GM12801 (cell line): ENCODE results near the gene THSD7A.

Experiments
- TF ChIP-seq, protein P1 (sequence below): IDR thresholded peaks from one replicate; pipeline ENCODE4 v1.5.1; 2011; ENCODE audit warnings: control low read depth; ENCODE audit not compliant: insufficient read length; ENCODE audit errors: extremely low read depth

The THSD7A gene

GRCh38 chr7:11690395-11690794 is 141.6 kb downstream of the THSD7A start:
- TF ChIP-seq, protein P1, sequence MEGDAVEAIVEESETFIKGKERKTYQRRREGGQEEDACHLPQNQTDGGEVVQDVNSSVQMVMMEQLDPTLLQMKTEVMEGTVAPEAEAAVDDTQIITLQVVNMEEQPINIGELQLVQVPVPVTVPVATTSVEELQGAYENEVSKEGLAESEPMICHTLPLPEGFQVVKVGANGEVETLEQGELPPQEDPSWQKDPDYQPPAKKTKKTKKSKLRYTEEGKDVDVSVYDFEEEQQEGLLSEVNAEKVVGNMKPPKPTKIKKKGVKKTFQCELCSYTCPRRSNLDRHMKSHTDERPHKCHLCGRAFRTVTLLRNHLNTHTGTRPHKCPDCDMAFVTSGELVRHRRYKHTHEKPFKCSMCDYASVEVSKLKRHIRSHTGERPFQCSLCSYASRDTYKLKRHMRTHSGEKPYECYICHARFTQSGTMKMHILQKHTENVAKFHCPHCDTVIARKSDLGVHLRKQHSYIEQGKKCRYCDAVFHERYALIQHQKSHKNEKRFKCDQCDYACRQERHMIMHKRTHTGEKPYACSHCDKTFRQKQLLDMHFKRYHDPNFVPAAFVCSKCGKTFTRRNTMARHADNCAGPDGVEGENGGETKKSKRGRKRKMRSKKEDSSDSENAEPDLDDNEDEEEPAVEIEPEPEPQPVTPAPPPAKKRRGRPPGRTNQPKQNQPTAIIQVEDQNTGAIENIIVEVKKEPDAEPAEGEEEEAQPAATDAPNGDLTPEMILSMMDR: no peak

- TF ChIP-seq, protein P1: no peak
Measured at GRCh38 chr7:11689096-11689495, 142.9 kb downstream of the THSD7A start.

DNA sequence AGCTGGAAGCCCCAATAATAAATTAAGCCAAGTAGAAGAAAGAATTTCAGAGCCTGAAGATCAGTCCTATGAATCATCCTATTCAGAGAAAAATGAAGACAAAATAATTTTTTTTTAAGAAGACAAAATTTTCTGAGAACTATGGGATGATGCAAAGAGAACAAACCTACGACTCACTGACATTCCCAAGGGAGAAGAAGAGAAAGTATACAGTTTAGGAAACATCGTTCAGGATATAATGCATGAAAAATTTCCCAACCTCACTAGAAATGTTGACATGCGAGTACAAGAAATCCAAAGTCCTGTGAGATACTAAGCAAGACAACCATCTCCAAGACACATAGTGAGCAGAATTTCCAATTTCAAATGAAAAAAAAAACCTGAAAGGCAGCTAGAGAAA is 150.5 kb downstream of the THSD7A start:
- TF ChIP-seq, protein P1: no peak

- TF ChIP-seq, protein P1: no peak
Measured at GRCh38 chr7:11675163-11675562, 156.8 kb downstream of the THSD7A start.

DNA sequence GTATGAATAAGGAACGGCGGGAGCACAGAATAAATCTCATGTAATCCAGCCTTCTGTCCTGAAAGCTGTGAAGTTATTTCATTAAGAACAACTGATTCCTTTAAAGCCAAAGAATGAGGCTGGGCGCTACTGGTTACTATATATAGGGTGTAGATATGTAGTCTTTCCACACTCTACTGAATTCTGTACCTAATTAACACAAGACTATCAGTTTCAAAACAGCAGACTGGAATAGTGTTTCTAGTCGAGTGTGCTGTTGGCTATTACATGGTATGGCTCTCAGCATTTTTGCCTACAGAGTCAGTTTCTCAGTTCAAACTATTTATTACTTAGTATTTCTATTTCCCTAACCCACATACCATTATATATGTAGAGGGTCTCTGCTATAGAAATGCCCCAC is 163.3 kb downstream of the THSD7A start:
- TF ChIP-seq, protein P1: no peak

DNA sequence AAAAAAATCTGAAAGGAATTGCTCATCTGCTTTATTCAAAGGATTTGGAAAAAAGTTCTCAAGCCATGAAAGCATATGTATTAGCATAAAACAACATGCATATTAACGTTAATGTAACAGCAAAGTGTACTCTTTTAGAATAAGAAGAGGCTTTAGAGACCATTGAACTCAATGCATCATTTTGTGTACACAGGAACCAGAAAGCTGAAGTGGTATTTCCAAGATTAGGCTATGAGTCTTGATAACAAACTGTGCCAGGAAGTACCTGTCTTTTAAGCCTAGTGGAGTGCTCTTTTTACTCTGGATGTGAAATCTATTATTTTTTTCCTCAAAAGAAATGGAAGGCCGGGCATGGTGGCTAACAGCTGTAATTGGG is 164.2 kb downstream of the THSD7A start:
- TF ChIP-seq, protein P1: no peak

GRCh38 chr7:11667071-11667809 is 164.8 kb downstream of the THSD7A start:
- TF ChIP-seq, protein P1: no peak

DNA sequence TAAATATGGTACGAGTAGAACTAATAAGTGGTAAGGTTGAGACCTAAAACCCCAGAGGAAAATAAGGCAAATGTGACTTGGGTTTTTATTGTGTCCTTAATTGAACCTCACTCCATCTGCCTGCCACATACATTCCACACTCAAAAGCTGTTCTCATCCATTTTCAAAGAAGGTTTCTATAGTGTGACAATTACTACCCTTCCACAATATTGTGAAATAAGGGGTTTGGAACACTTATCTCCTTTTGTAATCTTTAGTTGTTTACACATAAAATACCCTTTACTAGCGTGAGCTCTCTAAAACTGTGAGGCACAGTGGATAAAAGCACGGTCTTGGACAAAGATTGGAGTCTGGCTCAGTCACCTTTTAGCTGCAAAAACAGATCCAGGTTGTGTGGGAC is 166.6 kb downstream of the THSD7A start:
- TF ChIP-seq, protein P1: no peak
